Neural cell (in vitro differentiated cells): ENCODE measurements around the gene NEURL4. TPM values are rescaled to one million over a fixed set of nuclear protein-coding genes. Genes with fewer than 3 reads are reported as not detected.
A peak's percentile ranks its signal among the peaks of the same experiment; 100 is the strongest.

Experiments
- H2AFZ ChIP-seq: fragments of 200-600, 300-800 bp; sonication (generic), shearing (Covaris generic); 2 replicates; pipeline ENCODE4 v1.6.0; 2014; ENCODE audit warnings: low read depth, mild to moderate bottlenecking, antibody characterized with exemption, low read length, moderate library complexity
- H3F3A ChIP-seq: fragments of 200-600 bp; shearing (Covaris generic); 2 replicates; pipeline ENCODE4 v1.6.1; 2016; ENCODE audit warnings: mild to moderate bottlenecking, moderate library complexity, mixed read lengths, antibody characterized with exemption, low read length; ENCODE audit not compliant: insufficient read depth, poor library complexity, severe bottlenecking
- H3K27ac ChIP-seq: fragments of 200-600, 300-800 bp; sonication (generic), shearing (Covaris generic); 2 replicates; pipeline ENCODE4 v1.5.1; 2014; ENCODE audit warnings: mild to moderate bottlenecking, low read length, moderate library complexity
- H3K27me3 ChIP-seq: fragments of 300-800, 200-600 bp; sonication (generic), shearing (Covaris generic); 2 replicates; pipeline ENCODE4 v1.6.0; 2014; ENCODE audit warnings: mild to moderate bottlenecking, low read depth, low read length, moderate library complexity; ENCODE audit not compliant: insufficient read depth
- H3K36me3 ChIP-seq: fragments of 300-800, 200-600 bp; sonication (generic), shearing (Covaris generic); 2 replicates; pipeline ENCODE4 v1.5.1; 2014; ENCODE audit warnings: mild to moderate bottlenecking, antibody characterized with exemption, low read length, moderate library complexity; ENCODE audit not compliant: insufficient read depth
- H3K4me2 ChIP-seq: fragments of 300-800, 200-600 bp; sonication (generic), shearing (Covaris generic); 2 replicates; pipeline ENCODE4 v1.6.0; 2014; ENCODE audit warnings: mild to moderate bottlenecking, low read length
- H3K4me3 ChIP-seq: fragments of 300-800, 200-600 bp; sonication (generic), shearing (Covaris generic); 2 replicates; pipeline ENCODE4 v1.5.1; 2014; ENCODE audit warnings: mild to moderate bottlenecking, low read length, moderate library complexity
- H3K79me2 ChIP-seq: fragments of 200-600 bp; shearing (Covaris generic); replicated peaks from 2 replicates; pipeline ENCODE4 v1.6.0; 2014; ENCODE audit warnings: mild to moderate bottlenecking, low read length, moderate library complexity; ENCODE audit not compliant: insufficient read depth
- H3K9ac ChIP-seq: fragments of 300-800, 200-600 bp; sonication (generic), shearing (Covaris generic); 2 replicates; pipeline ENCODE4 v1.6.1; 2016; ENCODE audit warnings: mild to moderate bottlenecking, low read length, mixed read lengths
- H3K9me2 ChIP-seq: fragments of 200-600 bp; shearing (Covaris generic); 2 replicates; pipeline ENCODE4 v1.6.1; 2016; ENCODE audit warnings: mild to moderate bottlenecking, low read length, mixed read lengths; ENCODE audit not compliant: insufficient read depth
- H3K9me3 ChIP-seq: fragments of 200-600, 300-800 bp; sonication (generic), shearing (Covaris generic); 2 replicates; pipeline ENCODE4 v1.6.1; 2016; ENCODE audit warnings: mild to moderate bottlenecking, mixed run types, low read length, moderate library complexity, mixed read lengths
- H4K20me1 ChIP-seq: fragments of 200-600 bp; shearing (Covaris generic); 2 replicates; pipeline ENCODE4 v1.6.1; 2016; ENCODE audit warnings: mild to moderate bottlenecking, mixed run types; ENCODE audit not compliant: insufficient read depth
- EP300 ChIP-seq: fragments of 450-650 bp; conservative IDR thresholded peaks from 2 replicates; pipeline ENCODE4 v1.6.1; 2014; ENCODE audit warnings: antibody characterized with exemption, mild to moderate bottlenecking, moderate library complexity; ENCODE audit not compliant: poor library complexity, severe bottlenecking
- EZH2 ChIP-seq: fragments of 200-600, 300-800 bp; shearing (Covaris generic), sonication (generic); IDR thresholded peaks from 2 replicates; pipeline ENCODE4 v1.6.1; 2014; ENCODE audit warnings: antibody characterized with exemption, low read length, borderline replicate concordance, mild to moderate bottlenecking; ENCODE audit not compliant: insufficient read depth, poor library complexity, severe bottlenecking
- MXI1 ChIP-seq: fragments of 450-650 bp; conservative IDR thresholded peaks from 2 replicates; pipeline ENCODE4 v1.6.1; 2014; ENCODE audit warnings: antibody characterized with exemption, mild to moderate bottlenecking; ENCODE audit not compliant: poor library complexity, severe bottlenecking
- POLR2AphosphoS5 ChIP-seq: IDR thresholded peaks from 2 replicates; pipeline ENCODE4 v1.6.1; 2012
- RAD21 ChIP-seq: fragments of 450-650 bp; conservative IDR thresholded peaks from 2 replicates; pipeline ENCODE4 v1.6.1; 2014; ENCODE audit warnings: antibody characterized with exemption, mild to moderate bottlenecking, moderate library complexity
- SMC3 ChIP-seq: fragments of 450-650 bp; conservative IDR thresholded peaks from 2 replicates; pipeline ENCODE4 v1.6.1; 2014; ENCODE audit warnings: antibody characterized with exemption, mild to moderate bottlenecking, moderate library complexity; ENCODE audit not compliant: poor library complexity
- TAF1 ChIP-seq: IDR thresholded peaks from 2 replicates; pipeline ENCODE4 v1.6.1; 2012; ENCODE audit warnings: low read depth
- polyA plus RNA-seq: library from polyadenylated mRNA; depleted of rRNA; stranded (reverse); fragments of >200 nt; gene quantifications from 2 replicates; pipeline ENCODE4 v1.2.3, GENCODE V29; 2014
- TF ChIP-seq, protein P1 (sequence below): IDR thresholded peaks from 2 replicates; pipeline ENCODE4 v1.6.1; 2012; ENCODE audit warnings: borderline replicate concordance
- TF ChIP-seq, protein P2 (sequence below): fragments of 450-650 bp; IDR thresholded peaks from 2 replicates; pipeline ENCODE4 v1.5.1; 2014; ENCODE audit warnings: antibody characterized with exemption, mild to moderate bottlenecking, moderate library complexity; ENCODE audit not compliant: poor library complexity, severe bottlenecking

The NEURL4 gene
- polyA plus RNA-seq, 1 donor from 2014 or later: 58.4 TPM

DNA sequence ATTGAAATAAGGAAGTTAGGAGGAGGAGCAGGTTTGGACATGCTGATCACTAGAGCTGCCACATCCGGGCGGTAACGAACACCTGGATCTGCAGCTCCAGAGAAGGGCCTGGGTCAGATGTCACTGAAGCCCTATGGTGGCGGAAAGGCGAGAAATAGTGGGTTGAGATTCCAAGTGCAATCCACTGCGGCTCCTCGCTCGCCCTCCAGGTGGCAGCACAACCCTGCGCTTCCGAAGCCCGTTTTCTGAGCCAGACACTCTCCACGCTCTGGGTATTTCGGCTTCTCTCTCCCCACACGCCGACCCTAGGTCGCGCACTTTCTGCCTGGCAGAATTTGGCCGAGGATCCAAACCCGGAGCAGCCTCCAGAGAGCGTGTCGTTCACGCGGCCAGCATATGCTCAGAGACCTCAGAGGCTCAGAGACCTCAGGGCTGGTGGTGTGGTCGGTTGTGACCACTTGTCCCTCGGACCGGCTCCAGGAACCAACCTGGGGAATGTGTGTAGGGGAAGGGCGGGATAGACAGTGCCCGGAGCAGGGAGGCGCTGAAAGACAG is 48.5 kb downstream of the NEURL4 start:
- Histone ChIP-seq H3K27me3 (peaks cover 31% of the 10 kb centered on the region), H3K9me2 (no peaks in the 10 kb centered on the region), H3K9ac (no peak overlapping the region), H3F3A (no peaks in the 10 kb centered on the region), H3K4me3 (peak overlapping the region; percentile 60), H3K9me3 (no peaks in the 10 kb centered on the region), H3K27ac (no peak overlapping the region), H3K4me2 (peak overlapping the region; percentile 84), H3K79me2 (no peaks in the 10 kb centered on the region), H4K20me1 (no peaks in the 10 kb centered on the region), H3K36me3 (no peaks in the 10 kb centered on the region), H2AFZ (no peak overlapping the region)
- TF ChIP-seq SMC3: peak; percentile 96
- TF ChIP-seq, protein P1, sequence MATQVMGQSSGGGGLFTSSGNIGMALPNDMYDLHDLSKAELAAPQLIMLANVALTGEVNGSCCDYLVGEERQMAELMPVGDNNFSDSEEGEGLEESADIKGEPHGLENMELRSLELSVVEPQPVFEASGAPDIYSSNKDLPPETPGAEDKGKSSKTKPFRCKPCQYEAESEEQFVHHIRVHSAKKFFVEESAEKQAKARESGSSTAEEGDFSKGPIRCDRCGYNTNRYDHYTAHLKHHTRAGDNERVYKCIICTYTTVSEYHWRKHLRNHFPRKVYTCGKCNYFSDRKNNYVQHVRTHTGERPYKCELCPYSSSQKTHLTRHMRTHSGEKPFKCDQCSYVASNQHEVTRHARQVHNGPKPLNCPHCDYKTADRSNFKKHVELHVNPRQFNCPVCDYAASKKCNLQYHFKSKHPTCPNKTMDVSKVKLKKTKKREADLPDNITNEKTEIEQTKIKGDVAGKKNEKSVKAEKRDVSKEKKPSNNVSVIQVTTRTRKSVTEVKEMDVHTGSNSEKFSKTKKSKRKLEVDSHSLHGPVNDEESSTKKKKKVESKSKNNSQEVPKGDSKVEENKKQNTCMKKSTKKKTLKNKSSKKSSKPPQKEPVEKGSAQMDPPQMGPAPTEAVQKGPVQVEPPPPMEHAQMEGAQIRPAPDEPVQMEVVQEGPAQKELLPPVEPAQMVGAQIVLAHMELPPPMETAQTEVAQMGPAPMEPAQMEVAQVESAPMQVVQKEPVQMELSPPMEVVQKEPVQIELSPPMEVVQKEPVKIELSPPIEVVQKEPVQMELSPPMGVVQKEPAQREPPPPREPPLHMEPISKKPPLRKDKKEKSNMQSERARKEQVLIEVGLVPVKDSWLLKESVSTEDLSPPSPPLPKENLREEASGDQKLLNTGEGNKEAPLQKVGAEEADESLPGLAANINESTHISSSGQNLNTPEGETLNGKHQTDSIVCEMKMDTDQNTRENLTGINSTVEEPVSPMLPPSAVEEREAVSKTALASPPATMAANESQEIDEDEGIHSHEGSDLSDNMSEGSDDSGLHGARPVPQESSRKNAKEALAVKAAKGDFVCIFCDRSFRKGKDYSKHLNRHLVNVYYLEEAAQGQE: no peak
- peak; percentile 12 for TF ChIP-seq MXI1
- no peak for TF ChIP-seq TAF1
- peak; percentile 96 for TF ChIP-seq RAD21
- TF ChIP-seq EZH2: no peak
- TF ChIP-seq, protein P2, sequence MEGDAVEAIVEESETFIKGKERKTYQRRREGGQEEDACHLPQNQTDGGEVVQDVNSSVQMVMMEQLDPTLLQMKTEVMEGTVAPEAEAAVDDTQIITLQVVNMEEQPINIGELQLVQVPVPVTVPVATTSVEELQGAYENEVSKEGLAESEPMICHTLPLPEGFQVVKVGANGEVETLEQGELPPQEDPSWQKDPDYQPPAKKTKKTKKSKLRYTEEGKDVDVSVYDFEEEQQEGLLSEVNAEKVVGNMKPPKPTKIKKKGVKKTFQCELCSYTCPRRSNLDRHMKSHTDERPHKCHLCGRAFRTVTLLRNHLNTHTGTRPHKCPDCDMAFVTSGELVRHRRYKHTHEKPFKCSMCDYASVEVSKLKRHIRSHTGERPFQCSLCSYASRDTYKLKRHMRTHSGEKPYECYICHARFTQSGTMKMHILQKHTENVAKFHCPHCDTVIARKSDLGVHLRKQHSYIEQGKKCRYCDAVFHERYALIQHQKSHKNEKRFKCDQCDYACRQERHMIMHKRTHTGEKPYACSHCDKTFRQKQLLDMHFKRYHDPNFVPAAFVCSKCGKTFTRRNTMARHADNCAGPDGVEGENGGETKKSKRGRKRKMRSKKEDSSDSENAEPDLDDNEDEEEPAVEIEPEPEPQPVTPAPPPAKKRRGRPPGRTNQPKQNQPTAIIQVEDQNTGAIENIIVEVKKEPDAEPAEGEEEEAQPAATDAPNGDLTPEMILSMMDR: peak; percentile 98
- TF ChIP-seq EP300: no peak
- TF ChIP-seq POLR2AphosphoS5: no peak

DNA sequence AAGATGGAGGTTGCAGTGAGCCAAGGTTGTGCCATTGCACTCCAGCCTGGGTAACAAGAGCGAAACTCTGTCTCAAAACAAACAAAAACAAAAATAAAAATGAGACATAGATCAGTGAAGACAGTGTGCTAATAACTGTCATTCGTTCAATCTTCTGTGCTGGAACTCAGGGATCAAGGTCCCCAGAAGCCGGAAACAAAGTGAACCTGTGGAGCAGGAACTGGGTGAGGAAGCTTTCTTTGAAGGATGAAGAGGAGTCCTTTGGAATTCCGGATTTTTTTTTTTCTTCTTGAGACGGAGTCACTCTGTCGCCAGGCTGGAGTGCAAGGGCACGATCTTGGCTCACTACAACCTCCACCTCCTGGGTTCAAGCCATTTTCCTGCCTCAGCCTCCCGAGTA is 49.7 kb downstream of the NEURL4 start:
- Histone ChIP-seq H3F3A (no peaks in the 10 kb centered on the region), H3K9me3 (no peaks in the 10 kb centered on the region), H2AFZ (no peak overlapping the region), H4K20me1 (no peaks in the 10 kb centered on the region), H3K36me3 (no peaks in the 10 kb centered on the region), H3K9me2 (no peaks in the 10 kb centered on the region), H3K4me3 (no peak overlapping the region), H3K27me3 (peaks cover 31% of the 10 kb centered on the region), H3K9ac (no peak overlapping the region), H3K4me2 (no peak overlapping the region), H3K27ac (no peak overlapping the region), H3K79me2 (no peaks in the 10 kb centered on the region)
- TF ChIP-seq, protein P1: no peak
- no peak for TF ChIP-seq EP300
- no peak for TF ChIP-seq RAD21
- TF ChIP-seq POLR2AphosphoS5: no peak
- TF ChIP-seq MXI1: no peak
- TF ChIP-seq EZH2: no peak
- TF ChIP-seq, protein P2: no peak
- TF ChIP-seq SMC3: no peak
- no peak for TF ChIP-seq TAF1
